GM21717 (cell line): ENCODE measurements around the gene ANKRD10.
A peak's percentile ranks its signal among the peaks of the same experiment; 100 is the strongest.

Source experiments
- ATAC-seq: cut with Tn5 transposase; IDR thresholded peaks from one replicate; pipeline ENCODE4 v1.9.1; 2021; ENCODE audit warnings: mild to moderate bottlenecking, moderate library complexity; ENCODE audit not compliant: unreplicated experiment

The ANKRD10 gene

GRCh38 chr13:110945928-110946570 is 31.2 kb upstream of the ANKRD10 start:
- ATAC-seq, result no peak

GRCh38 chr13:110944968-110945927 is 30.4 kb upstream of the ANKRD10 start:
- no peak for ATAC-seq

GRCh38 chr13:110944121-110944967 is 29.5 kb upstream of the ANKRD10 start:
- peak; percentile 55 for ATAC-seq

- no peak for ATAC-seq
These were observed 27.5 kb upstream of the ANKRD10 start for GRCh38 chr13:110942248-110942981.

- ATAC-seq, result no peak
These were observed 24.0 kb upstream of the ANKRD10 start for GRCh38 chr13:110938662-110939421.

GRCh38 chr13:110937511-110938285 is 22.8 kb upstream of the ANKRD10 start:
- ATAC-seq, result no peak

GRCh38 chr13:110936519-110936918 is 21.6 kb upstream of the ANKRD10 start:
- ATAC-seq, result no peak

- ATAC-seq, result no peak
These were observed 17.7 kb upstream of the ANKRD10 start for GRCh38 chr13:110932588-110932987.

- ATAC-seq, result no peak
These were observed 14.4 kb upstream of the ANKRD10 start for GRCh38 chr13:110929104-110929777.

GRCh38 chr13:110925023-110925612 is 10.2 kb upstream of the ANKRD10 start:
- ATAC-seq, result no peak

- no peak for ATAC-seq
These were observed 9.7 kb upstream of the ANKRD10 start for GRCh38 chr13:110924639-110924934.

GRCh38 chr13:110923777-110924638 is 9.1 kb upstream of the ANKRD10 start:
- ATAC-seq, result no peak

- ATAC-seq, result no peak
These were observed 8.2 kb upstream of the ANKRD10 start for GRCh38 chr13:110923086-110923485.

GRCh38 chr13:110922506-110922905 is 7.6 kb upstream of the ANKRD10 start:
- no peak for ATAC-seq

- ATAC-seq, result no peak
These were observed 6.8 kb upstream of the ANKRD10 start for GRCh38 chr13:110921695-110922094.

- ATAC-seq, result peak; percentile 35
These were observed 6.3 kb upstream of the ANKRD10 start for GRCh38 chr13:110921209-110921608.

GRCh38 chr13:110920038-110920437 is 5.2 kb upstream of the ANKRD10 start:
- no peak for ATAC-seq
